ENCODE data around the gene MSH3. TPM values are rescaled to one million over a fixed set of nuclear protein-coding genes. Genes with fewer than 3 reads are reported as not detected.
"Not testable (repeated sequence)": the region's sequence is repeated elsewhere in the genome, so short reads cannot be mapped to it uniquely, and the experiment has no call there.

MSH3 gene
- total RNA-seq, 1 donor from 2014 or later: 19.7 TPM

- DNase-seq (ENCODE audit: low spot score): no peak
Observed at GRCh38 chr5:80656425-80656824, 2.0 kb downstream of the MSH3 start.

GRCh38 chr5:80659106-80659505, 4.7 kb downstream of the MSH3 start:
- no peak for DNase-seq (ENCODE audit: low spot score)

GRCh38 chr5:80660661-80661060, 6.2 kb downstream of the MSH3 start:
- DNase-seq (ENCODE audit: low spot score): not testable (repeated sequence)

GRCh38 chr5:80662108-80662507, 7.7 kb downstream of the MSH3 start:
- DNase-seq (ENCODE audit: low spot score): no peak

GRCh38 chr5:80665057-80665456, 10.6 kb downstream of the MSH3 start:
- DNase-seq (ENCODE audit: low spot score): no peak

- no peak for DNase-seq (ENCODE audit: low spot score)
Observed at GRCh38 chr5:80667384-80667783, 12.9 kb downstream of the MSH3 start.

- no peak for DNase-seq (ENCODE audit: low spot score)
Observed at GRCh38 chr5:80668016-80668969, 13.8 kb downstream of the MSH3 start.

GRCh38 chr5:80672140-80672736, 17.8 kb downstream of the MSH3 start:
- peak; percentile 76 for DNase-seq (ENCODE audit: low spot score)

- no peak for DNase-seq (ENCODE audit: low spot score)
Observed at GRCh38 chr5:80676706-80677105, 22.3 kb downstream of the MSH3 start.

GRCh38 chr5:80686757-80687156, 32.3 kb downstream of the MSH3 start:
- DNase-seq (ENCODE audit: low spot score): peak; percentile 35

- DNase-seq (ENCODE audit: low spot score): no peak
Observed at GRCh38 chr5:80688648-80689420, 34.4 kb downstream of the MSH3 start.

GRCh38 chr5:80689627-80690026, 35.2 kb downstream of the MSH3 start:
- no peak for DNase-seq (ENCODE audit: low spot score)

GRCh38 chr5:80695666-80696065, 41.2 kb downstream of the MSH3 start:
- no peak for DNase-seq (ENCODE audit: low spot score)

GRCh38 chr5:80696450-80696849, 42.0 kb downstream of the MSH3 start:
- no peak for DNase-seq (ENCODE audit: low spot score)

- no peak for DNase-seq (ENCODE audit: low spot score)
Observed at GRCh38 chr5:80697100-80697499, 42.6 kb downstream of the MSH3 start.

- DNase-seq (ENCODE audit: low spot score): no peak
Observed at GRCh38 chr5:80698369-80698768, 43.9 kb downstream of the MSH3 start.

GRCh38 chr5:80701597-80701996, 47.1 kb downstream of the MSH3 start:
- DNase-seq (ENCODE audit: low spot score): peak; percentile 65

- DNase-seq (ENCODE audit: low spot score): no peak
Observed at GRCh38 chr5:80703291-80703690, 48.8 kb downstream of the MSH3 start.

GRCh38 chr5:80703747-80704146, 49.3 kb downstream of the MSH3 start:
- DNase-seq (ENCODE audit: low spot score): no peak

- DNase-seq (ENCODE audit: low spot score): no peak
Observed at GRCh38 chr5:80704221-80704620, 49.8 kb downstream of the MSH3 start.

- no peak for DNase-seq (ENCODE audit: low spot score)
Observed at GRCh38 chr5:80705216-80705769, 50.8 kb downstream of the MSH3 start.

GRCh38 chr5:80705801-80706200, 51.3 kb downstream of the MSH3 start:
- no peak for DNase-seq (ENCODE audit: low spot score)

All from umbilical cord (tissue), 2 donors.